Activated CD8-positive, alpha-beta T cell treated with anti-CD3 and anti-CD28 coated beads, Interleukin-2, amount 10 ng/mL, durations not matched to agents 7 days and 5 days (primary cell): ENCODE data around the gene PDK2. TPM values are rescaled to one million over a fixed set of nuclear protein-coding genes. Genes with fewer than 3 reads are reported as not detected.
A peak's percentile ranks its signal among the peaks of the same experiment; 100 is the strongest.

ENCODE experiments used
- ATAC-seq: fragments of 150-1000 bp; cut with Tn5 transposase; one replicate; pipeline ENCODE4 v1.10.0; 2021; ENCODE audit warnings: moderate library complexity
- CTCF ChIA-PET: fragments of 350-600 bp; sonication (Branson Sonifier 250); formaldehyde crosslinking; loops from one replicate; lab custom pipeline; 2021; ENCODE audit warnings: antibody characterized with exemption; lab: Charles Lee
- POLR2A ChIA-PET: fragments of 350-600 bp; sonication (Branson Sonifier 250); formaldehyde crosslinking; loops from one replicate; lab custom pipeline; 2021; ENCODE audit warnings: antibody characterized with exemption; lab: Charles Lee
- DNase-seq: peaks from one replicate; pipeline ENCODE4 v3.0.0-alpha.2; 2020
- H3K27ac Mint-ChIP-seq: one replicate; pipeline ENCODE4 v1.8.0; 2021; ENCODE audit warnings: mild to moderate bottlenecking, mixed read lengths
- H3K27me3 Mint-ChIP-seq: one replicate; pipeline ENCODE4 v1.8.0; 2021; ENCODE audit warnings: low read depth, mixed read lengths
- H3K36me3 Mint-ChIP-seq: one replicate; pipeline ENCODE4 v1.8.0; 2021; ENCODE audit warnings: low read depth, mixed read lengths
- H3K4me1 Mint-ChIP-seq: one replicate; pipeline ENCODE4 v1.8.0; 2021; ENCODE audit warnings: low read depth, mixed read lengths
- H3K4me3 Mint-ChIP-seq: one replicate; pipeline ENCODE4 v1.8.0; 2021; ENCODE audit warnings: mild to moderate bottlenecking, mixed read lengths
- H3K9me3 Mint-ChIP-seq: one replicate; pipeline ENCODE4 v1.8.0; 2022; ENCODE audit warnings: mixed read lengths; ENCODE audit not compliant: insufficient read depth
- total RNA-seq, 2 experiments: library from RNA; stranded (reverse); gene quantifications; one replicate each; pipeline ENCODE4 v1.2.3, GENCODE V29; 2021

PDK2 gene
- total RNA-seq, 2 experiments from 2014 or later = 18.1 to 21.2 TPM

GRCh38 chr17:50112694-50113093, 17.5 kb downstream of the PDK2 start:
- ChIA-PET POLR2A (no interaction called here), CTCF (interaction anchor here (0.8 to 9.1 kb wide), 3 partner anchors 17 to 85 kb away, joined by 3 to 115 read pairs (median 5); partner anchors contain the start of gene PDK2)
- Mint-ChIP-seq H3K4me3 (no peak overlapping the region), H3K36me3 (no peaks in the 10 kb centered on the region), H3K27ac (no peak overlapping the region), H3K9me3 (no peaks in the 10 kb centered on the region), H3K4me1 (peaks cover 11% of the 10 kb centered on the region), H3K27me3 (peaks cover 20% of the 10 kb centered on the region)
- DNase-seq (no peak), ATAC-seq (no peak)

GRCh38 chr17:50113624-50114320, 18.6 kb downstream of the PDK2 start:
- ChIA-PET CTCF (interaction anchor here (0.8 to 9.1 kb wide), 13 partner anchors 9 to 203 kb away, joined by 3 to 115 read pairs (median 8); partner anchors contain the start of gene PDK2), POLR2A (interaction anchor here (0.8 kb wide), 1 partner anchor 16 kb away, joined by 3 read pairs; the partner anchor contains the start of gene SAMD14)
- H3K36me3 Mint-ChIP-seq = no peaks in the 10 kb centered on the region
- no peak for DNase-seq
- no peak for ATAC-seq
- H3K4me1 Mint-ChIP-seq = peaks cover 11% of the 10 kb centered on the region
- peaks cover 29% of the 10 kb centered on the region for H3K27me3 Mint-ChIP-seq
- H3K9me3 Mint-ChIP-seq = no peaks in the 10 kb centered on the region
- H3K27ac Mint-ChIP-seq = no peak overlapping the region
- no peak overlapping the region for H3K4me3 Mint-ChIP-seq

GRCh38 chr17:50114401-50114800, 19.2 kb downstream of the PDK2 start:
- H3K4me3 Mint-ChIP-seq = no peak overlapping the region
- H3K27ac Mint-ChIP-seq = no peak overlapping the region
- ChIA-PET POLR2A (no interaction called here), CTCF (interaction anchor here (0.7 to 9.1 kb wide), 19 partner anchors 9 to 248 kb away, joined by 3 to 115 read pairs (median 6); partner anchors contain the start of genes ITGA3 and PDK2)
- peaks cover 35% of the 10 kb centered on the region for H3K27me3 Mint-ChIP-seq
- ATAC-seq (no peak), DNase-seq (no peak)
- peaks cover 11% of the 10 kb centered on the region for H3K4me1 Mint-ChIP-seq
- no peaks in the 10 kb centered on the region for H3K36me3 Mint-ChIP-seq
- H3K9me3 Mint-ChIP-seq = no peaks in the 10 kb centered on the region

- peak; percentile 46 for ATAC-seq
- DNase-seq = peak; percentile 73
- Mint-ChIP-seq H3K4me1 (peaks cover 11% of the 10 kb centered on the region), H3K9me3 (no peaks in the 10 kb centered on the region), H3K27me3 (peaks cover 40% of the 10 kb centered on the region), H3K4me3 (no peak overlapping the region), H3K27ac (no peak overlapping the region), H3K36me3 (no peaks in the 10 kb centered on the region)
- CTCF ChIA-PET = interaction anchor here (0.7 to 9.1 kb wide), 24 partner anchors 8 to 247 kb away, joined by 3 to 115 read pairs (median 5); partner anchors contain the start of genes COL1A1, ITGA3 and PDK2
- POLR2A ChIA-PET = no interaction called here
These were observed 19.8 kb downstream of the PDK2 start for GRCh38 chr17:50114849-50115357.

- H3K36me3 Mint-ChIP-seq = no peaks in the 10 kb centered on the region
- ChIA-PET CTCF (interaction anchor here (0.6 to 9.1 kb wide), 17 partner anchors 11 to 182 kb away, joined by 3 to 115 read pairs (median 5); partner anchors contain the start of genes COL1A1, ITGA3 and PDK2), POLR2A (no interaction called here)
- no peak overlapping the region for H3K4me3 Mint-ChIP-seq
- H3K27me3 Mint-ChIP-seq = peaks cover 48% of the 10 kb centered on the region
- ATAC-seq (no peak), DNase-seq (no peak)
- peaks cover 11% of the 10 kb centered on the region for H3K4me1 Mint-ChIP-seq
- no peaks in the 10 kb centered on the region for H3K9me3 Mint-ChIP-seq
- no peak overlapping the region for H3K27ac Mint-ChIP-seq
These were observed 20.6 kb downstream of the PDK2 start for GRCh38 chr17:50115756-50116155.

GRCh38 chr17:50117202-50118051, 22.3 kb downstream of the PDK2 start:
- Mint-ChIP-seq H3K27me3 (peaks cover 61% of the 10 kb centered on the region), H3K4me1 (peaks cover 11% of the 10 kb centered on the region), H3K27ac (no peak overlapping the region), H3K4me3 (peak overlapping the region; percentile 43), H3K36me3 (no peaks in the 10 kb centered on the region), H3K9me3 (no peaks in the 10 kb centered on the region)
- POLR2A ChIA-PET = no interaction called here
- ATAC-seq (peak; percentile 94), DNase-seq (peak; percentile 72)
- CTCF ChIA-PET = interaction anchor here (0.7 to 9.1 kb wide), 14 partner anchors 13 to 180 kb away, joined by 3 to 115 read pairs (median 4); partner anchors contain the start of gene PDK2

GRCh38 chr17:50118076-50118827, 23.1 kb downstream of the PDK2 start:
- ATAC-seq (no peak), DNase-seq (no peak)
- peaks cover 64% of the 10 kb centered on the region for H3K27me3 Mint-ChIP-seq
- H3K4me3 Mint-ChIP-seq = no peak overlapping the region
- peaks cover 11% of the 10 kb centered on the region for H3K4me1 Mint-ChIP-seq
- ChIA-PET POLR2A (interaction anchor here (0.9 kb wide), 2 partner anchors 13 to 48 kb away, joined by 3 read pairs; no protein-coding TSS in a partner anchor), CTCF (interaction anchor here (1.0 to 9.1 kb wide), 8 partner anchors 13 to 64 kb away, joined by 3 to 115 read pairs (median 6); partner anchors contain the start of gene PDK2)
- no peak overlapping the region for H3K27ac Mint-ChIP-seq
- no peaks in the 10 kb centered on the region for H3K36me3 Mint-ChIP-seq
- no peaks in the 10 kb centered on the region for H3K9me3 Mint-ChIP-seq

- DNase-seq (no peak), ATAC-seq (no peak)
- Mint-ChIP-seq H3K36me3 (no peaks in the 10 kb centered on the region), H3K4me3 (no peak overlapping the region), H3K27ac (no peak overlapping the region), H3K4me1 (peaks cover 11% of the 10 kb centered on the region), H3K27me3 (peaks cover 64% of the 10 kb centered on the region), H3K9me3 (no peaks in the 10 kb centered on the region)
- ChIA-PET CTCF (interaction anchor here (0.9 to 9.1 kb wide), 7 partner anchors 23 to 178 kb away, joined by 3 to 115 read pairs (median 5); partner anchors contain the start of gene PDK2), POLR2A (interaction anchor here (0.9 kb wide), 2 partner anchors 12 to 48 kb away, joined by 3 read pairs; no protein-coding TSS in a partner anchor)
These were observed 23.7 kb downstream of the PDK2 start for GRCh38 chr17:50118828-50119218.

- POLR2A ChIA-PET = no interaction called here
- DNase-seq (no peak), ATAC-seq (no peak)
- Mint-ChIP-seq H3K36me3 (no peaks in the 10 kb centered on the region), H3K4me3 (no peak overlapping the region), H3K27me3 (peaks cover 65% of the 10 kb centered on the region), H3K27ac (no peak overlapping the region), H3K4me1 (peaks cover 7% of the 10 kb centered on the region), H3K9me3 (no peaks in the 10 kb centered on the region)
- CTCF ChIA-PET = interaction anchor here (1.2 to 2.3 kb wide), 2 partner anchors 26 to 41 kb away, joined by 3 to 10 read pairs; no protein-coding TSS in a partner anchor
These were observed 25.5 kb downstream of the PDK2 start for GRCh38 chr17:50120475-50121253.

GRCh38 chr17:50122945-50123344, 27.8 kb downstream of the PDK2 start:
- Mint-ChIP-seq H3K27ac (no peak overlapping the region), H3K9me3 (no peaks in the 10 kb centered on the region), H3K36me3 (no peaks in the 10 kb centered on the region), H3K4me3 (no peak overlapping the region), H3K27me3 (peaks cover 56% of the 10 kb centered on the region), H3K4me1 (peaks cover 5% of the 10 kb centered on the region)
- ChIA-PET POLR2A (no interaction called here), CTCF (interaction anchor here (1.2 to 2.0 kb wide), 6 partner anchors 8 to 38 kb away, joined by 3 to 12 read pairs (median 5); partner anchors contain the start of gene PDK2)
- DNase-seq (no peak), ATAC-seq (no peak)
